ENCODE measurements around the gene WWTR1.

DNA sequence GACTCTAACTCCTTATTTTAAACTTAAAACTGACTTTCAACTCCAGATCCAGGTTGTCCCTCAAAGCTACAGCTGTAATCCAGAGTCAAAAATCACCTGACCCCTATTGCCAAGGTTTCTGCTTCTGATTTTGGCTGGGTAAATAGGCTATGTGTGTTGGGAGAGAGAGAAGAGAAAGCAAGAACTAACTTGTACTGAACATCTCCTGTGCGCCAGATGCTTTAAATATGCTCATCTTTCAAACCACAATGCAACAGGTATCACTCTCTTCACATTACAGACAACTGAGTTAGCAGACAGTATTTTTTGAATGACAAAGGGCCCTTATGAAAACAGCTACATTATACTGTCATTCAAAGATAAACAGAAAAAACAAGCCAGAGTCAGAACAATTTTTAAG is 7.0 kb downstream of the WWTR1 start:
- TF ChIP-seq, protein P1, sequence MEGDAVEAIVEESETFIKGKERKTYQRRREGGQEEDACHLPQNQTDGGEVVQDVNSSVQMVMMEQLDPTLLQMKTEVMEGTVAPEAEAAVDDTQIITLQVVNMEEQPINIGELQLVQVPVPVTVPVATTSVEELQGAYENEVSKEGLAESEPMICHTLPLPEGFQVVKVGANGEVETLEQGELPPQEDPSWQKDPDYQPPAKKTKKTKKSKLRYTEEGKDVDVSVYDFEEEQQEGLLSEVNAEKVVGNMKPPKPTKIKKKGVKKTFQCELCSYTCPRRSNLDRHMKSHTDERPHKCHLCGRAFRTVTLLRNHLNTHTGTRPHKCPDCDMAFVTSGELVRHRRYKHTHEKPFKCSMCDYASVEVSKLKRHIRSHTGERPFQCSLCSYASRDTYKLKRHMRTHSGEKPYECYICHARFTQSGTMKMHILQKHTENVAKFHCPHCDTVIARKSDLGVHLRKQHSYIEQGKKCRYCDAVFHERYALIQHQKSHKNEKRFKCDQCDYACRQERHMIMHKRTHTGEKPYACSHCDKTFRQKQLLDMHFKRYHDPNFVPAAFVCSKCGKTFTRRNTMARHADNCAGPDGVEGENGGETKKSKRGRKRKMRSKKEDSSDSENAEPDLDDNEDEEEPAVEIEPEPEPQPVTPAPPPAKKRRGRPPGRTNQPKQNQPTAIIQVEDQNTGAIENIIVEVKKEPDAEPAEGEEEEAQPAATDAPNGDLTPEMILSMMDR (IDR thresholded peaks at IDR 0.05; ENCODE audit: low read length) = no peak
- no peak for TF ChIP-seq EZH2 (IDR thresholded peaks at IDR 0.05; ENCODE audit: borderline replicate concordance, low read length)

All from OCI-LY1 (cell line).